COLO668 (cell line): Measurements from ENCODE around the gene TMEM52B.
"Not testable (repeated sequence)": the region's sequence is repeated elsewhere in the genome, so short reads cannot be mapped to it uniquely, and the experiment has no call there.

Experiments
- DNase-seq: peaks from one replicate; lab custom pipeline; 2025; ENCODE audit not compliant: unreplicated experiment; lab: John Stamatoyannopoulos, UW

TMEM52B gene

GRCh38 chr12:10170216-10170615 is 8.6 kb upstream of the TMEM52B start:
- no peak for DNase-seq

DNA sequence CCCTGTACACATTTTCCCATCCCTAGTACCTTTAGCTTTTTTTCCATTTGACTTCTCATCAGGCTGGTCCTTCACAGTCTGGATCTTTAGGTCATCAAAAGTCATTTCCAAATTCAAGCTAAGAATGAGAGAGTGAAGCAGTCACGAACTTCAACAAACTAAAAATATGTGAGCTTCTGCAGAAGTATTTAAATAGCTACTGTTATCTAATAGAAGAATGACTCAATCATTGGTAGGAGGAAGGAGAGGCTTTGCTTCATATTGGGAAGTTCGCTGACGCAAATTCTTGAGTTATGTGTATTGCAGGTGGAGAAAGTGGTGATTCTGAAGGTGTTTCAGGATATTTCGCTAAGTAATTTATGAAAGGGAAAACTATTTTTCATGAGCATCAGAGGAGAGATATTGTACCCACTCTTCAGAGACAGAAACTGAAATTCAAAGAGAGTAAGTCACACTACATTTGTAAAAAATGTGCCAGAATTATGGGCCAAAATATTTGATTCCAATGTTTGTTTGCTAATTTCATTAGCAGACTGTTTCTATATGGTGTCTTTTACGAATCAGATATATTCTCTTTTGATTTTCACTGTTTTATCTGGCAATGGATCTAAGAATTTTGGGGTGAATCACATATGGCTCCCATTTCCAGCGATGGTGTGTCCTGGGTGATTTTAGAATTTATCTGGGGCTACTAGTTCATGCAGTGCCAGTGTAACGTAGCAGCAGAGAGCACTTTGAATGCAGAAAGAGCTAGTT is 6.7 kb upstream of the TMEM52B start, which contains the start of gene OLR1:
Gene OLR1, minus strand, starts transcription at position 160 of the 756 bp plus-strand sequence. Its CDS starts 55 bp downstream, at position 105.
- DNase-seq: no peak

- DNase-seq: no peak
Measured at GRCh38 chr12:10174986-10175614, 3.7 kb upstream of the TMEM52B start.

GRCh38 chr12:10175846-10176636 is 2.8 kb upstream of the TMEM52B start:
- no peak for DNase-seq

DNA sequence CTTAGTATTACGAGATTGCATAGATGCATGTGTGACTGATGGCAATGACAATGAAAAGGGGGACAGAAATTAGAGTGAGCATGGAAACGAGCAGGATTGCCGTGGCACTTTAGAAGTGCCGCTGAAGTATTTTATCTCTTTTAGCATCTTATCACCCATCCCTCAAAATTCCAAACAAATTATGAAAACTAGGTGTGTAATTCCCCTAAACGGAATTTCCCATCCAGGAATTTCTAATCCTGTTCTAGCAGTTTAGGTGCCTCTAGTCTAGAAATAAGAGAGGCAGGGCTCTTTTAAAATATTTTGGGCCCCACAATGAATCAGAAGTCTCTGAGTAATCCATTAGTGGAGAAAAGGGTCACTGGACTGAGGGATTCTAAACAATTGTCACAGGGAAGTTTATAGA is 947 bp downstream of the TMEM52B start:
- no peak for DNase-seq

GRCh38 chr12:10182354-10183049 is 3.7 kb downstream of the TMEM52B start:
- DNase-seq: no peak

GRCh38 chr12:10184261-10184843 is 5.5 kb downstream of the TMEM52B start:
- DNase-seq: no peak

- no peak for DNase-seq
Measured at GRCh38 chr12:10186299-10186698, 7.5 kb downstream of the TMEM52B start.

DNA sequence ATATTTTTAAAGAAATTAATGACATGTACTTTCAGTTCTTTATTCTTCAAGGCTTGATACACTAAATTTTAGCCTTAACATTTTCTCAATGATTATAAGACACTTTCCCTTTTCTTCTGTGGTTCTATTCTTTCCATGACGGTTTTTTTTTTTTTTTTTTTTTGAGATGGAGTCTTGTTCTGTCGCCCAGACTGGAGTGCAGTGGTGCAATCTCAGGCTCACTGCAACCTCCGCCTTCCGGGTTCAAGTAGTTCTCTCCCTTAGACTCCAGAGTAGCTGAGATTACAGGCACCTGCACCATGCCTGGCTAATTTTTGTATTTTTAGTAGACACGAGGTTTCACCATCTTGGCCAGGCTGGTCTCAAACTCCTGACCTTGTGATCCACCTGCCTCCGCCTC is 8.1 kb downstream of the TMEM52B start:
- not testable (repeated sequence) for DNase-seq

DNA sequence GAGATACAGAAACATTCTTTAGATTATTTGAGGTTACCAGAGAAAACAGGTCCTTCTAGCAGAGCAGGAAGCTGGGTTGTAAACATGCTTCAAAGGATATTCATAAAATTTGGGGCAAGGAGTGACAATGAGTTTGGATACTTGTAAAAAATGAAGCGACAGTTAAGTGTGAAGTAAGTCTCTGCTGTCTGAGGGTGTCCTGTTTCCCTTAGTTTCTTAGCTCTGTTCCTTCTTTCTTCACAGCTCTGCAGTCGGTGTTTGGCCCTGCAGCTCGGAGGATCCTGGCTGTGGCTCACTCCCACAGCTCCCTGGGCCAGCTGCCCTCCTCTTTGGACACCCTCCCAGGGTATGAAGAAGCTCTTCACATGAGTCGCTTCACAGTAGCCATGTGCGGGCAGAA is 10.8 kb downstream of the TMEM52B start:
- no peak for DNase-seq

GRCh38 chr12:10190558-10191388 is 11.9 kb downstream of the TMEM52B start:
- DNase-seq: peak; percentile 18

- no peak for DNase-seq
Measured at GRCh38 chr12:10191865-10192264, 13.0 kb downstream of the TMEM52B start.

- no peak for DNase-seq
Measured at GRCh38 chr12:10194160-10194670, 15.4 kb downstream of the TMEM52B start.

DNA sequence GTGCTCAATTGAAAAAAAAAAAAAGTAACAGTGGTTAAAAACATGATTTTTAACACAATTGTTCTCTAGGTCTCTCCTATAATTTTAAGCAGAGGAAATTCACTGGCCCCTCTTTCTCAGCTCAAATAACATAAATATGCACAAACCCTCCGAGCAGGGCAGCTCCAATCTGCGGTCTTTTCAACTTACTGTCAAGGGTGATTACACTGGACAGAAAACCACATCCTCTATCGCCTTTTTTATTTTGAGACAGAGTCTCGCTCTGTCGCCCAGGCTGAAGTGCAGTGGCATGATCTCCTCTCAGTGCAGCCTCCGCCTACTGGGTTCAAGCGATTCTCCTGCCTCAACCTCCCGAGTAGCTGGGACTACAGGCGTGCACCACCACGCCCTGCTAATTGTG is 17.4 kb downstream of the TMEM52B start:
- DNase-seq: no peak

DNA sequence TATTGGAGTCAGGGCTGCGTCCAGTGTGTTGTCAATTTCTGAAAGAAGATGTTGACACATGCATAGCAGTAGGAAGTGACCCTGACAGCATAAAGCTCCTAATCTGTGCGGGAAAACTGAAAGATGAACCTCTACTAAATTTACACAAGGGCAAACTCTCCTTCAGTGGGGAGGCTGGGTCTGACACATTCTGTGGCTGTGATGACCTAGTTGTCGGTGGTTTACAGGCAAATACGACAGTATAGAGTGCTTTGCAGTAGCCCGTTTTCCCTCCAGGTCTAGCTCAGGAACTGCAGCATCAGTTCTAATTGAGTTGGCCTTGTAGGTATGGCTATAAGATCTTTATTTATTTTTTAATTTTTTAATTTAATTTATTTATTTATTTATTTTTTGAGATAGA is 19.0 kb downstream of the TMEM52B start:
- DNase-seq: no peak

DNA sequence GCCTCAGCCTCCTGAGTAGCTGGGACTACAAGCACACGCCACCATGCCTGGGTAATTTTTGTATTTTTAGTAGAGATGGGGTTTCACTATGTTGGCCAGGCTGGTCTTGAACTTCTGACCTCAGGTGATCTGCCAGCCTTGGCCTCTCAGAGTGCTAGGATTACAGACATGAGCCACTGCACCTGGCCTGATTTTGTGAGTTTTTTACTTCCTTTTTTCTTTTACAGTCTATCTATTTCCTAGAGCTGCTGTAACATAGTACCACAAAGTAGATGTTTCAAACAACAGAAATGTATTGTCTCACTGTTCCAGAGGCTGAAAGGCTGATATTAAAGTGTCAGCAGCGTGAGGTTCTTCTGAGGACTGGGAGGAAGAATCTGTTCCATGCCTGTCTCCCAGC is 25.7 kb downstream of the TMEM52B start:
- DNase-seq: not testable (repeated sequence)

GRCh38 chr12:10205220-10205807 is 26.5 kb downstream of the TMEM52B start:
- no peak for DNase-seq

- no peak for DNase-seq
Measured at GRCh38 chr12:10207136-10207535, 28.3 kb downstream of the TMEM52B start.

- DNase-seq: no peak
Measured at GRCh38 chr12:10210225-10210624, 31.4 kb downstream of the TMEM52B start.
